DMS153 treated with DMSO at 0.1 percent for 48 hours (cell line): ENCODE data around the gene CFAP69.
"Not testable (repeated sequence)": the region's sequence is repeated elsewhere in the genome, so short reads cannot be mapped to it uniquely, and the experiment has no call there.

ENCODE experiments used
- DNase-seq: peaks from one replicate; lab custom pipeline; 2025; ENCODE audit not compliant: unreplicated experiment; lab: John Stamatoyannopoulos, UW

CFAP69 gene

GRCh38 chr7:90337106-90337505, 92.1 kb downstream of the CFAP69 start:
- DNase-seq = no peak

- no peak for DNase-seq
Observed at GRCh38 chr7:90345016-90345415, 100.0 kb downstream of the CFAP69 start.

- peak; percentile 40 for DNase-seq
Observed at GRCh38 chr7:90345595-90346335, 100.8 kb downstream of the CFAP69 start.

GRCh38 chr7:90346336-90347125, 101.6 kb downstream of the CFAP69 start, which contains the start of gene GTPBP10:
Gene GTPBP10 (plus strand): TSS chr7:90346716. CDS start chr7:90346742, 26 bp downstream.
- DNase-seq = peak; percentile 72

- DNase-seq = no peak
Observed at GRCh38 chr7:90347759-90348158, 102.8 kb downstream of the CFAP69 start.

GRCh38 chr7:90349305-90349704, 104.3 kb downstream of the CFAP69 start:
- DNase-seq = no peak

GRCh38 chr7:90350032-90350431, 105.1 kb downstream of the CFAP69 start:
- not testable (repeated sequence) for DNase-seq

- no peak for DNase-seq
Observed at GRCh38 chr7:90351987-90352386, 107.0 kb downstream of the CFAP69 start.
